ENCODE results near the gene MLNR.

MLNR gene

GRCh38 chr13:49218493-49219051, 1.6 kb upstream of the MLNR start:
- no peak for ATAC-seq
- TF ChIP-seq ARNTL (CRISPR knock-in tag; IDR thresholded peaks at IDR 0.05; ENCODE audit: borderline replicate concordance, low read depth) (no peak), RARB (CRISPR knock-in tag; IDR thresholded peaks at IDR 0.05) (no peak), GLIS3 (CRISPR knock-in tag; IDR thresholded peaks at IDR 0.05) (no peak), BACH2 (CRISPR knock-in tag; IDR thresholded peaks at IDR 0.05; ENCODE audit: borderline replicate concordance) (no peak), CSDC2 (CRISPR knock-in tag; IDR thresholded peaks at IDR 0.05) (no peak), TOX (CRISPR knock-in tag; IDR thresholded peaks at IDR 0.05; ENCODE audit: borderline replicate concordance) (no peak), TCF4 (CRISPR knock-in tag; IDR thresholded peaks at IDR 0.05; ENCODE audit: borderline replicate concordance) (no peak), ZNF70 (CRISPR knock-in tag; IDR thresholded peaks at IDR 0.05) (no peak), ISL1 (CRISPR knock-in tag; IDR thresholded peaks at IDR 0.05) (no peak), PPARA (CRISPR knock-in tag; IDR thresholded peaks at IDR 0.05; ENCODE audit: borderline replicate concordance) (no peak), CSRNP3 (CRISPR knock-in tag; IDR thresholded peaks at IDR 0.05) (no peak), PATZ1 (CRISPR knock-in tag; IDR thresholded peaks at IDR 0.05; ENCODE audit: borderline replicate concordance) (no peak), POU6F1 (CRISPR knock-in tag; IDR thresholded peaks at IDR 0.05; ENCODE audit: borderline replicate concordance, low read depth) (no peak), ZNF565 (CRISPR knock-in tag; conservative IDR thresholded peaks at IDR 0.05; ENCODE audit: low read depth) (no peak), ZFP3 (CRISPR knock-in tag; IDR thresholded peaks at IDR 0.05) (no peak), ZFP30 (CRISPR knock-in tag; IDR thresholded peaks at IDR 0.05) (no peak), SNAI2 (CRISPR knock-in tag; IDR thresholded peaks at IDR 0.05) (no peak), OSR1 (CRISPR knock-in tag; IDR thresholded peaks at IDR 0.05) (no peak), ZNF8 (CRISPR knock-in tag; IDR thresholded peaks at IDR 0.05) (no peak)

GRCh38 chr13:49219647-49220035, 497 bp upstream of the MLNR start:
- TF ChIP-seq ZNF70 (CRISPR knock-in tag; IDR thresholded peaks at IDR 0.05) (0 out of 2 replicates have a peak, but pooled peaks have one; percentile 34), TCF4 (CRISPR knock-in tag; IDR thresholded peaks at IDR 0.05; ENCODE audit: borderline replicate concordance) (no peak), TOX (CRISPR knock-in tag; IDR thresholded peaks at IDR 0.05; ENCODE audit: borderline replicate concordance) (no peak)
- no peak; the same call in 2 of the 3 replicates for ATAC-seq

GRCh38 chr13:49220856-49221589, 885 bp downstream of the MLNR start:
- ATAC-seq: peak; percentile 15; the same call in 2 of the 3 replicates
- TF ChIP-seq BACH2 (CRISPR knock-in tag; IDR thresholded peaks at IDR 0.05; ENCODE audit: borderline replicate concordance) (no peak), OSR1 (CRISPR knock-in tag; IDR thresholded peaks at IDR 0.05) (no peak), ZFP3 (CRISPR knock-in tag; IDR thresholded peaks at IDR 0.05) (no peak), CSRNP3 (CRISPR knock-in tag; IDR thresholded peaks at IDR 0.05) (no peak), POU6F1 (CRISPR knock-in tag; IDR thresholded peaks at IDR 0.05; ENCODE audit: borderline replicate concordance, low read depth) (no peak), TCF4 (CRISPR knock-in tag; IDR thresholded peaks at IDR 0.05; ENCODE audit: borderline replicate concordance) (no peak), CREB5 (CRISPR knock-in tag; IDR thresholded peaks at IDR 0.05; ENCODE audit: low read depth) (no peak), ZC3H10 (CRISPR knock-in tag; IDR thresholded peaks at IDR 0.05) (no peak), RARB (CRISPR knock-in tag; IDR thresholded peaks at IDR 0.05) (no peak), ISL1 (CRISPR knock-in tag; IDR thresholded peaks at IDR 0.05) (no peak), PPARA (CRISPR knock-in tag; IDR thresholded peaks at IDR 0.05; ENCODE audit: borderline replicate concordance) (no peak), PATZ1 (CRISPR knock-in tag; IDR thresholded peaks at IDR 0.05; ENCODE audit: borderline replicate concordance) (no peak), ZNF70 (CRISPR knock-in tag; IDR thresholded peaks at IDR 0.05) (no peak)
